Ectodermal cell (in vitro differentiated cells): ENCODE measurements around the gene ALDH4A1.
"Not testable (repeated sequence)": the region's sequence is repeated elsewhere in the genome, so short reads cannot be mapped to it uniquely, and the experiment has no call there.

ENCODE experiments used
- H3K27ac ChIP-seq: 2 replicates; pipeline ENCODE4 v1.7.0; 2013; ENCODE audit warnings: mild to moderate bottlenecking, low read depth, low read length; ENCODE audit not compliant: insufficient read depth, poor library complexity, severe bottlenecking
- H3K27me3 ChIP-seq: 2 replicates; pipeline ENCODE4 v1.7.0; 2013; ENCODE audit warnings: mild to moderate bottlenecking, low read length; ENCODE audit not compliant: insufficient read depth, control insufficient read depth, poor library complexity, severe bottlenecking
- H3K36me3 ChIP-seq: one replicate; pipeline ENCODE4 v1.7.0; 2013; ENCODE audit warnings: low read length; ENCODE audit not compliant: control insufficient read depth, insufficient read depth
- H3K4me1 ChIP-seq: one replicate; pipeline ENCODE4 v1.7.0; 2013; ENCODE audit warnings: low read length; ENCODE audit not compliant: control insufficient read depth, insufficient read depth
- H3K4me3 ChIP-seq: 2 replicates; pipeline ENCODE4 v1.7.0; 2013; ENCODE audit warnings: low read depth, low read length, control low read depth; ENCODE audit not compliant: insufficient read depth
- H3K9me3 ChIP-seq: 2 replicates; pipeline ENCODE4 v1.7.0; 2013; ENCODE audit warnings: mild to moderate bottlenecking, low read length, moderate library complexity; ENCODE audit not compliant: control insufficient read depth
- WGBS, 2 experiments: methylation state at CpG; one replicate each; pipeline ENCODE4 v1.1.7; 2013; ENCODE audit warnings: missing lambda C conversion rate in 2 of 2; 5-methylcytosine and 5-hydroxymethylcytosine counted together

ALDH4A1 gene

DNA sequence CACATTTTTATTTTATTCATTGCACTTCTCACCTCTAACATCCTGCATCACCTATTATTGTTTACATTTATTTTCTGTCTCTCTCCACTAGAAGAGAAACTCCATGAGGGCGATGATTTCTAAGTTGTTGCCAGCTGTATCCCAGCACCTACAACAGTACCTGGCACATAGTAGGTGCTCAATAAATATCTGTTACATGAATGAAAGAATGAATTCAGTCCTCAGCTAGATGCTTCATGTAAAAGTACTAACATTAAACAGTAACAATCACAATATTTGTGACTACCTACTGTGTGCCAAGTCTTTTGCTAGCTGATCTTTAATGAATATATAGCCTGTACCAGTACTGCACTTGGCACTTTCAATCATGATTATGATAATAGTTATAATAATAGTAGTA is 45.9 kb downstream of the ALDH4A1 start:
- H3K4me3 ChIP-seq = no peak overlapping the region
- H3K27me3 ChIP-seq = no peaks in the 10 kb centered on the region
- no peak overlapping the region for H3K27ac ChIP-seq
- H3K9me3 ChIP-seq = no peaks in the 10 kb centered on the region
- WGBS, 2 experiments = 78 to 87% methylated on average over 1 of the region's 1 CpG
- no peaks in the 10 kb centered on the region for H3K4me1 ChIP-seq
- no peaks in the 10 kb centered on the region for H3K36me3 ChIP-seq

- 87 to 90% methylated on average over 6 of the region's 6 CpGs for WGBS, 2 experiments
- no peak overlapping the region for H3K27ac ChIP-seq
- H3K36me3 ChIP-seq = no peaks in the 10 kb centered on the region
- H3K4me3 ChIP-seq = no peak overlapping the region
- H3K4me1 ChIP-seq = no peaks in the 10 kb centered on the region
- H3K9me3 ChIP-seq = no peaks in the 10 kb centered on the region
- H3K27me3 ChIP-seq = no peaks in the 10 kb centered on the region
Measured at GRCh38 chr1:18855573-18855972, 46.8 kb downstream of the ALDH4A1 start.

- no peaks in the 10 kb centered on the region for H3K27me3 ChIP-seq
- WGBS, 2 experiments = 93 to 95% methylated on average over 49 of the region's 49 CpGs
Measured at GRCh38 chr1:18854331-18855025, 47.9 kb downstream of the ALDH4A1 start.

GRCh38 chr1:18852501-18852900 is 49.9 kb downstream of the ALDH4A1 start:
- no peak overlapping the region for H3K4me3 ChIP-seq
- WGBS, 2 experiments = 68 to 69% methylated on average over 6 of the region's 6 CpGs
- no peaks in the 10 kb centered on the region for H3K36me3 ChIP-seq
- H3K9me3 ChIP-seq = no peaks in the 10 kb centered on the region
- no peak overlapping the region for H3K27ac ChIP-seq
- H3K4me1 ChIP-seq = no peaks in the 10 kb centered on the region
- H3K27me3 ChIP-seq = no peaks in the 10 kb centered on the region

More at GRCh38 chr1:18854331-18855025, 47.9 kb downstream of the ALDH4A1 start:
- H3K9me3 ChIP-seq = no peaks in the 10 kb centered on the region
- H3K4me3 ChIP-seq = no peak overlapping the region
- H3K27ac ChIP-seq = no peak overlapping the region
- H3K36me3 ChIP-seq = no peaks in the 10 kb centered on the region
- H3K4me1 ChIP-seq = no peaks in the 10 kb centered on the region

- WGBS, 2 experiments = 84 to 89% methylated on average over 11 of the region's 11 CpGs
- H3K27me3 ChIP-seq = peaks cover 5% of the 10 kb centered on the region
Measured at GRCh38 chr1:18849261-18849711, 53.1 kb downstream of the ALDH4A1 start.

GRCh38 chr1:18847723-18848122 is 54.6 kb downstream of the ALDH4A1 start:
- H3K9me3 ChIP-seq, H3K4me3 ChIP-seq, H3K27ac ChIP-seq, H3K36me3 ChIP-seq, H3K27me3 ChIP-seq, H3K4me1 ChIP-seq: not testable (repeated sequence)
- 79 to 92% methylated on average over 2 of the region's 2 CpGs for WGBS, 2 experiments

More at GRCh38 chr1:18849261-18849711, 53.1 kb downstream of the ALDH4A1 start:
- Histone ChIP-seq H3K4me3 (no peak overlapping the region), H3K27ac (no peak overlapping the region), H3K4me1 (no peaks in the 10 kb centered on the region), H3K36me3 (no peaks in the 10 kb centered on the region), H3K9me3 (no peaks in the 10 kb centered on the region)

GRCh38 chr1:18840145-18840544 is 62.2 kb downstream of the ALDH4A1 start:
- no peak overlapping the region for H3K27ac ChIP-seq
- no peaks in the 10 kb centered on the region for H3K9me3 ChIP-seq
- no peak overlapping the region for H3K4me3 ChIP-seq
- 94% methylated on average over 17 of the region's 17 CpGs for WGBS, 2 experiments
- H3K36me3 ChIP-seq = no peaks in the 10 kb centered on the region
- H3K4me1 ChIP-seq = peaks cover 4% of the 10 kb centered on the region
- no peaks in the 10 kb centered on the region for H3K27me3 ChIP-seq

GRCh38 chr1:18836654-18837053 is 65.7 kb downstream of the ALDH4A1 start:
- Histone ChIP-seq H3K27me3 (no peaks in the 10 kb centered on the region), H3K9me3 (no peaks in the 10 kb centered on the region), H3K27ac (no peak overlapping the region), H3K4me3 (no peak overlapping the region), H3K4me1 (peaks cover 4% of the 10 kb centered on the region), H3K36me3 (no peaks in the 10 kb centered on the region)
- WGBS, 2 experiments = 91 to 92% methylated on average over 5 of the region's 5 CpGs

DNA sequence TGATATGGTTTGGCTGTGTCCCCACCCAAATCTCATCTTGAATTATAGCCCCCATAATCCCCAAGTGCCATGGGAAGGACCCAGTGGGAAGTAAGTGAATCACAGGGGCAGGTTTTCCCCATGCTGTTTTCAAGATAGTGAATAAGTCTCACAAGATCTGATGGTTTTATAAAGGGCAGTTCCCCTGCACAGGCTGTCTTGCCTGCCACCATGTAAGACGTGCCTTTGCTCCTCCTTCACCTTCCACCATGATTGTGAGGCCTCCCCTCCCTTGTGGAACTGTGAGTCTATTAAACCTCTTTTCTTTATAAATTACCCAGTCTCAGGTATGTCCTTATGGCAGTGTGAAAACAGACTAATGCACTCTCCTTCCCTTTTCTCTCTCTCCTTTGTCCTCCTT is 70.0 kb downstream of the ALDH4A1 start:
- H3K4me3 ChIP-seq, H3K36me3 ChIP-seq, H3K4me1 ChIP-seq, H3K27ac ChIP-seq, H3K27me3 ChIP-seq, H3K9me3 ChIP-seq: not testable (repeated sequence)
- 55 to 58% methylated on average over 1 of the region's 1 CpG for WGBS, 2 experiments

DNA sequence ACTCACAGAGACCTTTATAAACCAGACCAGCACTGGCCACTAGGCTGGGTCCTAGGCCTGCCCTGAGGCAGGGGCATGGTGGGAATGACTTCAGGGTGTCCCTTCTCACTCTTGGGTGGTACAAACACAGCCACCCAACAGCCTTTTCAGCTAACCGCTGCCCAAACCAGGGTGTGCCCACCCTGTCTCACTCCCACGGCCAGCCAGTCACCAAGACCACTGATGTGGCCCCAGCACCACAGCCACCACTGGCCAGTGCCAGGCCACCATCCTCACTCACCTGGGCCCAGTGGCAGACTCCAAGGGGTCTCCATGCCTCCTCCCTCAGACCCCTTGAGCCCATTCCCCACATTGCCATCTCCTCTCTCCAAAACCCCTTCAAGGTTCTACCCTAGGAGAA is 70.7 kb downstream of the ALDH4A1 start:
- Histone ChIP-seq H3K27me3 (no peaks in the 10 kb centered on the region), H3K4me3 (no peak overlapping the region), H3K9me3 (no peaks in the 10 kb centered on the region), H3K27ac (no peak overlapping the region), H3K4me1 (no peaks in the 10 kb centered on the region), H3K36me3 (no peaks in the 10 kb centered on the region)
- WGBS, 2 experiments = 90 to 94% methylated on average over 2 of the region's 2 CpGs
